Measurements from ENCODE around the gene JUND.

GRCh38 chr19:18309525-18310064, 28.2 kb upstream of the JUND start:
- no peak for TF ChIP-seq CTCF (IDR thresholded peaks at IDR 0.05)
- no peak for TF ChIP-seq POLR2A (IDR thresholded peaks at IDR 0.05)
